Measurements from ENCODE around the gene SMIM7.

- TF ChIP-seq CTCF (IDR thresholded peaks at IDR 0.05; ENCODE audit: low read depth, low read length, poor library complexity, severe bottlenecking) (no peak), EZH2phosphoT487 (IDR thresholded peaks at IDR 0.05; ENCODE audit: borderline replicate concordance, low read length) (no peak)
Observed at GRCh38 chr19:16638666-16639065, 21.3 kb downstream of the SMIM7 start.
